ENCODE data around the gene FLCN.

FLCN gene

DNA sequence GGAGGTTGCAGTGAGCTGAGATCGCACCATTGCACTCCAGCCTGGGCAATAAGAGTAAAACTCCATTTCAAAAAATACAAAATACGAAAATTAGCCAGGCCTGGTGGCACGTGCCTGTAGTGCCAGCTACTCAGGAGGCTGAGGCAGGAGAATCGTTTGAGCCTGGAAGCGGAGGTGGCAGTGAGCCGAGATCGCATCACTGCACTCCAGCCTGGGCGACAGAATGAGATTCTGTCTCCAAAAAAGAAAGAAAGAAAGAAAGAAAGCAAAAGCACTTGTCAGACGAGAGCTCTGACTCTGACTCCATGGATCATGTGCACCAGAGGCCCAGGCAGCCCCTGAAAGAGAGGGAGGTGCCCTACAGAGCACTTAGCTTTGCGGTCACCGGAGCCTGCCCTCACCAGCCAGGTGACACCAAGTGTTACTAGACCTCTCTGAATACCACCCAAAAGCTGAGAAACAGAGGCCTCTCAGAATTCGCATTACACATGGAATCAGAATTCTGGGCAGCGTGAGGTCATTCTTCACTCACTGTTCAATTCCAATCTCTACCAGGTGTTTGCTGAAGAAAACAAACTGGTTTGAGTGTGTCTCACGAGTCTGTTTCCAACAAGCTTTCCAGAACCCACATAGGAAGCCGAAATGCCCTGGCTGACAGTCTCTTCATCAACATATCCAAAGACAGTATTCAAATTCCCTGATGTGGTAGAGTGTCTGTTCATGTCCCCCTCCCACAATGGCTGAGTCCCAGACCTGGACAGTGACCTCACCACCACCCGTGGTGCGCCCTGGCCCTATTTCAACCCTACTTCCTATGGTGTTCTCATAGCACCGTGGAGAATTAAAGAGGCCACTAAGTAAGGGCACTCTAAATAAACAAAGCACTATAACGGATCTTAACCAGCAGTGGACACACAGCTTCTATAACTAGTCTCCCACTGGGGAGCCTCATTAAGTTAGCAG lies 1.5 kb downstream of the FLCN start:
- DNase-seq, result no peak

DNA sequence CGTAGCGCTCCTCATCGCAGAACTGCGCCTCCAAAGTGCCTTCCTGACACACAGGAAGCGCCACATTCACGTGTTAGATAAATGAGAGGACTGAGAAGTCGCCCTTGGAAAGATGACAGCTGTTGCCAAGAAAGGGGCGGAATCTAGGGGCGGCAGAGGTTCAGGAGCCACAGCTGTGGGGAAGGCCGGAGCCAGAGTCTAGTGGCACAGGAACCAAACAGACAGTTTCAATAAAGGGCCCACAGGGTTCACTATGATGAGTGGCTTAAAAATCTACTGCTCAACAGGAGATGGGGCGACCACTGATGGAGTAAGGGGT lies 4.7 kb downstream of the FLCN start:
- no peak for DNase-seq

DNA sequence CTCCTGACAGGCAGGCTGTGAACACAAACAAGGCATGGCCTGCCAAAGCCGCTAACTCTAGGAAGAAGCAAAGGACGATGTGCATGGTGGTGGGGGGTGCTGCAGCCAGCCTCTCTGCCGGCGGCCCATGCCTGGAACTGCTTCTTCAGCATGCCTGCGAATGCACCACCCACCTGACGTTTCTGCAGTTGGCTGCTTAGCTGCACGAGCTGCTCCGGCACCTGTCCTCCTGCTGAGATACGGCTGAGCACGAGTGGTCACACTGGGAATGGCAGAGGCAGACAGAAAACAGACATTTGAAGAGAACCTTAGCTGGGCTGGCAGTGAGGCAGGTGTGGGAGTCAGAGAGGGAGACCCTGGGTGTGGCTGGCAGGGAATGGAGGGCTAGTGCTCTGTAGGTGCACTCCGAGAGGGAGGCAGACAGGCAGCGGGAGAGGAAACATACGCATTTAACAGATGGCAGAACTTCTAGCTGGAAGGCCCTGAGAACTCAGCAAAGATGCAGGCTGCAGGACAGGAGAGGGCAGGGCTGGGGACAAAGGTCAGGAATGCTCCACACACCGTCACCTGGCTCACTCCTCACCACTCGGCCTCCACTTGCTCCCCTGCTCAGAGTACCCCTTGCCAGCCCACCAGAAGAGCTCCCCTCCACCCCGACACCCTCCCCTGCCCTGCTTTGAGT lies 5.2 kb downstream of the FLCN start:
- DNase-seq, result no peak

DNA sequence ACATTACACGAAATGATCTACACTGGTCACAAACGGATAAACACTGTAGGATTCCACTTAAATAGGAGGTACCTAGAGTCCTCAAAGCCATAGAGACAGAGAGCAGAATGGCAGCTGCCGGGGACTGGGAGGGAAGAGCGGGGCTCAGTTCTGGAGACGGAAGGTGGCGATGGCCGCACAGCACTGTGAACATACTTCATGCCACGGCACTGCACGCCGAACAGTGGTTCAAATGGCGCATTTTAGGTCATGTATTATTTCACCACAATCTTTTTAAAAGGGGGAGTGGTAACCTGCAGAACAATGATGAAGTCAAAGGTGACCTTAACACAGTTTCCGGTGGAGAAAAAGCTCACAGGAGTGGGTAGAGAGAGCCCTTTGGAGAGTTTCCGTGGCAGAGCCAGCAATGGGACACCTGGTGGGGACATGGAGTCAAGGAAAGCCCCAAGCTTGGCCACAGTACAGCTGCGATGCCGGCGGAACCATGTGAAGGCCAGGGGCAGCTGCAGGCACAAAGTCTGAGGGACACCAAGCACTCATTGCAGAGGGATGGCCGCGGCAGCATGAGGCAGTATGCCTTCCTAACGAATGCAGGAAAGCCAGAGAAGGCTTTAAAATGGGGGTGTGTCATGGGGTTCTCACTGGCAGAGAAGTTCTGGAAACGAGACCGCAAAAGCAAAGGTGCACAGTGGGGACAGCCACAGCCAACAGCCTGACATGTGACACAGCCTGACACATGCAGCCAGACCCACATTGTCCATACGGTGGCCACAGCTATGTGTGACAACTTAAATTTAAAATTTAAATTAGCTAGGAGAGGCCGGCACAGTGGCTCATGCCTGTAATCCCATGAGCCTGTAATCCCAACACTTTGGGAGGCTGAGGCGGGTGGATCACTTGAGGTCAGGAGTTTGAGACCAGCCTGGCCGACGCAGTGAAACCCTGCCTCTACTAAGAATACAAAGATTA lies 7.3 kb downstream of the FLCN start:
- DNase-seq, result no peak

DNA sequence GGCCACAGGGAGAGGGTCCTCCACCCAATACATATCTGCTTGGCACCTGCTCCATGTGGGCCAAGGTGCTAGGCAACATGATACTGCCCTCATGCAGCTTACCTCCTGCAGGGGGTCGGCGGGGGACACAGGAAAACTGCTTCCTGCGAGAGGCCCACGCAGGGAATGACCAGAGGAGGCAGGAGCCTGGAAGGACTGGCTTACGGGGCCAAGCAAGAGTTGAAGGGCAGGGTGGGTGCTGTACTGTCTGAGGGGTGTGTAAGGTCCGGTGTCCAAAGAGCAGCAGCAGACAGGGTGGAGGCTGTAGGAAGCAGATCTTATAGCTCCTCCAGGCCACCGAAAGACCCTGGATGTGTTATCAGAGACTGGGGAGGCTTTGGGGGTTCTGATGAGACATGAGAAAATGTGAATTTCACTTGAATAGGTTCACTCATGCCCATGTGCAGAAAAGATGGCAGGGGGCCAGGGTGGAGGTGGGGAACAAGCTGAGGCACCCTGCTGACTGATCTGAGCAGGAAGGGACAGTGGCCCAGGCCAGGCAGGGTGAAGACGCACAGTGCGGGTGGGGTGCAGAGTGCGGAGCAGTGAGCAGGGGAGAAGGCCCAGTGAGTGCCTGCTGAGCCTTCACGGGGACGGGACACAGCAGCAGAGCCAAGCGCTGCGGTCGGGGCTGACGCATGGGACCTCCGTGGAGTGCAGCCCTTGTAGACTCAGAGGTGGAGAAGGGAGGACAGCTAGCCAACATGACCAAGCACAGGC lies 8.3 kb downstream of the FLCN start:
- no peak for DNase-seq

DNA sequence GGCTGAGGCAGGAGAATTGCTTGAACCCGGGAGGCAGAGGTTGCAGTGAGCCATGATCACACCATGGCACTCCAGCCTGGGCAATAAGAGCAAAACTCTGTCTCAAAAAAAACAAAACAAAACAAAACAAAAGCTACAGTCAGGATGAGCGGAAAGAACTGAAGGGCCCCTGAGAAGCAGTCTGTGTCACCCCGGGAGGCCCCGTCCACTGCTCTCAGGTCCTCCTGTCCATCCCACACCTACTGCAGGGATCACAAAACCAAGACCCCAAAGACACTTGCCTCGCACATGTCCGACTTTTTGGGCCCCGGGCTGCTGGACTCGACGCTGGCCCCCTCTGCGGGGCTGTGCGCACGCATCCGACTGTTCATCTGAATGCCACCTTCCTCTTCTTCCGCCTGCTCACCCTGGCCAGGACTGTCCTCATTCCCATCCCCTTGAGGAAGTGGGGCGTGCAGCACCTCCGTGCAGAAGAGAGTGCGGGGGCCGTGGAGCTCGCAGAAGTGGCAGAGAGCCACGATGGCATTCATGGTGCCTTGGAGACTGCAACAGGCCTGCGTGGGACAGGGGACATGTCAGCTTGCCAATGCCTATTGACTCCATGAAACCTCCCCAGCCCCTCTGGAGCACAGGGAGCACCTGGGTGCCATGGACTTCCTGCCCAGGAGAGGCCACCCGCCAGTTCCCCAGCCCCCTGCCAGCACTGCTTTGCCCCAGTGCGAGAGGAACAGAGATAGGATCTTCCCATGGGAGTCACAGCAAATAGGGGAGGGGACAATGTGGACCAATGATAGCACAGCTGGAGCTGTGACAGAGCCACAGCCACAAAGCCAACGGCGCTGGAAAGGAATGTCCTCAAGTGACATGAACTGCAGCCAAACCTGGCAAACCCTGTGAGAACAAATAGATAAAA lies 9.1 kb downstream of the FLCN start:
- no peak for DNase-seq

DNA sequence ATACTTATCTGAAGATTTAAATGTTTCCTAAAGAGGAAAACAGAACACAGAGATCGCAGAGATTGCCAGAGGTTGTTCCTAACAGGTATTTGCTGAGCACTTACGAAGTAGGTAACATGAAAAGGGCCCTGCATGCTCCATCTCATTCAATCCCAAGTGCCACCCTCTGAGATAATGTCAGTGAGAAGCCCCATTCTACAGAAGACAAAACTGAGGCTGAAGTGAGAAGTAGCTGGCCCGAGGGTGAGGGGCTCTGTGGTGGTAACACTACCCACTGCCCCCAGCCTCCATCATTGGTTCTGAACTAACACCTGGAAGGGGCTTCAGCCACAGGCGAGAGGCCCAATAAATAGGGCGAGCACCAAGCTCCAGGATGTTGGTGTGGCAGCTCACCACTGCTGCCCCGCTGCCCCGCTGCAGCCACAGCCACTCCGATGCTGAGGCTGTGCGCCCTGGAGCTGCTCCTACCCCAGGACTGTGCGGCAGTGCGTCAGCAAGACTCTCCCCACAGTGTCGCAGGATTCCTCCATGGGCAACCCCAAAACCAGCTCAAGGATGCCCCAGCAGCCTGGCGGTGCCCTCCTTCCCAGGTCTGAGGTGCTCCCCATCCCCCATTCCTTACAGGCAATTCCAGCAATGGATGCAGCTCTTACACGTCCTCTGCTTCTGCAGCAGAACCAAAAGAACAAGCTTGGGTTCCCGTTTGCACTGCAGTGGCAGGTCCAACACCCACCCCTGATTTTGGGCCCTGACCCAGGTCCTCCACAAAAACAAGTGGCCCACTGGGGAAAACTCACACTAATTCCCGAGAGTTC lies 10.3 kb downstream of the FLCN start:
- DNase-seq, result no peak

DNA sequence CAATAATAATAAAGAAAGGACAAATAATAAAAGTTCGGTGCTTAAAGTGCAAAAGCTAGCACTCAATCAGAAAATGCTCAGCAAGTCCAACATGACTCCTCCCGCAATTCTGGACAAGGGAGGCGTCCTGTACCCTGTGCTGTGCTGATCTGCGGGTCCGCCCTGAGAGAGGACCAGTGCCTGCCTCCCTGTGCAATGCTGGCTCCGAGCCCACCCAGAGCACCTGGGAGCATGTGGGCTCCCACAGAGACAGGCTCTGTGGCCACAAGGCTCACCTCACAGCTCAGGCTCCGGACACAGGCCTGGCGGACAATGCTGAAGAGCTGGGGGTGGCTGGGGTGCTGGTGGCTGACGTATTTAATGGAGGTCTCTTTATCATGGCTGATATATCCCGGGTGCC lies 11.1 kb downstream of the FLCN start:
- DNase-seq, result no peak

DNA sequence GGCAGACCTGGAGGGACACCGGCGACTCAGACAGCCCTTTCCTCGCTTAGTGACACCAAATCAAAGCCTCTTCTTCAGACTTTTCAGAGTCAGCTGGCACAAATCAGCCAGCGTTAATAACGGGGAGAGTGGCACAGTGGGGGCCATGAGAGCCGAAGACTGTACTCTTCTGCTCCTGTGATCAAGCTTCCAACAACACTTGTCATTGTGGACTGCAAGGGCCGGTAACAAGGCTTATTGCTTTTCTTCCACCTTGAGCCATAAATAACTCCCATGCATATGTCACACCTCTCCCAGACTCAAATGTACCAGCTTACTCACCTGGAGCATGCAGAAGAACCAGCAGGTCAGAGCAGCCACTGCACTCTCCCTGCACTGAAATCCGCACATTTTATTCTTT lies 12.8 kb downstream of the FLCN start:
- DNase-seq, result no peak

DNA sequence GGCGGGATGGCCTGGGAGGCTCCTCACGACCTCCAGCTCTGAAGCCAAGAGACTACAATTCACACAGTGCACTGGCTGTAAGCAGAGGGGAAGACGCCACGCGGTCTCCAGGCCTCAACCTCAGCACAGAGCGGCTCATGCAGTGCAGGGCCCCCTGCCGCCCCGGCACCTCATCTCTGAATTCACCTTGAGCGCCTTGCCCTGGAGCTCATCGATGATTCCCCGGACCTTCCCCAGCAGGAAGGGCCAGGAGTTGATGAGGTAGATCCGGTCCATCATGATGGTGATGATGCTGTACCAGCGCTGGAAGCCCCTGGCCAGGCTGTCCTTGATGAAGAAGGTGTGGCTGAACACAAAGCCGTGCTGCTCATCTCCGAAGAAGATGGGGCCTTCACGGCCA lies 13.2 kb downstream of the FLCN start:
- no peak for DNase-seq

DNA sequence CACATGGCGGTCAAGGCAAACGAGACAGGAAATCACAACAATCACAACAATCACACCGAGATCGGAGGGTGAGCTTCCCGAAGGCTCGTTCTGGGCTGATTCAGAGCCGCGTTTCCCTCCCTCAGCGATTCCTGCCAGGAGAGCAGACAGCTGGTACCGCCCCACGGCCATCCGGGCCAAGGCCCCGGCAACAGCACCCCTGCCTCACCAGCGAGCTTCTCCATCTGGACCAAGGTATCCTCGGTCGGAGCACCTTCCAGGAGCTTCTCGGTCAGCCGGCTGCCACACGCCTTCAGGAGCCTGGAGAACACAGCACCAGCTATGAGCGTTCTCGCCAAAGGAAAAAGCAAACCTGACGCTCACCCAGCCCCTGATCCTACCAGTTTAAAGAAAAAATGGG lies 15.6 kb downstream of the FLCN start:
- no peak for DNase-seq

DNA sequence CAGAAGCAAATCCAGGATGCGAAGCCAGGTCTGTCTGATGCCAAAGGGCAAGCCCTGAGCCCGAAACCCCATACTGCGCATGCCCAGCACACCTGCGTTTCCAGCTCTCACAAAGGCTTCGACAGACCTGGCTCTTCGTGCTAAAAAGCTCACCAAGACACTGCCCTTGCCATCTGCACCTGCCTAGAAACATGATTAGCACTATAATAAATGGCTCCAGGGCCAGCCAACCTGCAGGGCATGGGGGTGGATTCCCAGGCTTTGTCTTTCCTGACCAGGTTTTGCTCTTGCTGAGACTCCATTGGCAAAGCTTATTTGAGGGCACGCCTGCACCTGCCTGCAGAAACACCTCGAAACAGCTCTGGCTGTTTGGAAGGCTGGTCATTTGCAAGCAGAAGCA lies 16.4 kb downstream of the FLCN start:
- DNase-seq, result no peak

DNA sequence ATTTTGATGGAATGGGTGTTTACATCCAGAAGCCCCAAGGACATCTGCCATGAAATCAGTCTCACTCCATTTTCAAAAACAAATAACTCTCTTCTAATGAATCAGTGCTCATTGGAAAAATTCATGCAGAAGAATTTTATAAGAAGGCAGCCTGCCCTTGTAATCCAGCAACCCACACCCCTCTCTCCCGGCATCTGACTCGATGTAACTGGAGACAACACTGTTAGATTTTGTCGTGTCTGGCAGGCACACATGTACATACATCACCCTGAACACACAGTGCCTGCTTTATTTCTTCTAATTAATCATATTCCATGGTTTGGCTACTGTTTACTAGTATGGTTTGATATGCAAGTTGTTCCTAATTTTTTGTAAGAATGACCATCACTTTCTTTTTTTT lies 19.0 kb downstream of the FLCN start:
- no peak for DNase-seq

DNA sequence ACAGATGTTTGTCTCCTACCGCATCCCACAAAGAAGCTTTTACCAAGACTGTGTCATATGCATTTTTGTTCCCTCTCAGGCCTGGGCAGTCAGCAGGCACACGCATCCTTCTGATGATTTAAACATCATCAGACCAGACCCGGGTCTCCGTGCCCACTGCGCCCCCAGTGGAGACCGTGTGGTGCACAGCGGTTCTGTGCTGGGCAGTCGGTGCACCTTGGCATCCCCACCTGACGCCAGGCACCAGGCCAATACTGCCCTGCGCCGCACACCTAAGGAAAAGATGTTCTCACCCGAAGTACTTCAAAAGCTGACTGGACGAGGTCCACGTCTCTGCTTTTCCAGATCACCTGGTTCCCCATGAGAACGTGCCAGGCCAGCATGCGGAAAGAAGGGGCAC lies 20.2 kb downstream of the FLCN start:
- no peak for DNase-seq

DNA sequence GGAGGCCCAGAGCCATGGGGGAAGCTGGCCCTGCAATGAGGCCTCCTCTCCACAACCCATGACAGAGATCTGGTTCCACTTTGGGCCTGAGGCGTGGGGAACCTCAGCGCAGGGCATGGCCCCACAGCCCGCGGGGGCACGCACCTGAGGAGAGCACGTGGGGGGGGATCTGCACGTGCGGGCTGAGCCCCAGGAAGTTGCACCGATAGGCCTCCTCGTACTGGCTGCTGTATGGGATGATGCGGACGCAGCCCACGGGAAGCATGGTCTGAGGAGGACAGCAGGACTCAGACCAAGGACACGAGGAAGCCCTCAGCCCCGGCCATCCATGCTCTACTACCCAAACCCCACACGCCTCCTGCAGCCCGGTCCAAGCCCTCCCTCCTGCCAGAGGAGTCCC lies 20.7 kb downstream of the FLCN start:
- no peak for DNase-seq

DNA sequence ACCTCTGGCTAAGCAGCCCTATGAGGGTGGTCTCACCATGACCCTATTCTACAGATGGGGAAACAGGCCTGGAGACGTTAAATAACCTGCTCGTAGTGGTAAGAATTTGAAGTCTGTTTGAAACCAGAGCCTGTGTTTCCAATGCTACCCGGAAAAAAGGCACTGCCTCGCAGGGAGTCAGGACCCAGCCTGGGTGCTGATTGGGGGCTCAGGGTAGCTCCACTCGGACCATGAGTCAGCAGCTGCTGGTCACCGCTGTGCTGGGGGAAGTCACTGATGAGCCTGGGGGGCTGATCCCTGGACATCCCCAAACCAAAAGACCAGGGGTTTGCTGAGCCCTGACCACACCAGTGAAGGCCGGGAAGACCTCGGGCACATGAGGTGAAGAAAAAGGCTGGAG lies 21.4 kb downstream of the FLCN start:
- no peak for DNase-seq

DNA sequence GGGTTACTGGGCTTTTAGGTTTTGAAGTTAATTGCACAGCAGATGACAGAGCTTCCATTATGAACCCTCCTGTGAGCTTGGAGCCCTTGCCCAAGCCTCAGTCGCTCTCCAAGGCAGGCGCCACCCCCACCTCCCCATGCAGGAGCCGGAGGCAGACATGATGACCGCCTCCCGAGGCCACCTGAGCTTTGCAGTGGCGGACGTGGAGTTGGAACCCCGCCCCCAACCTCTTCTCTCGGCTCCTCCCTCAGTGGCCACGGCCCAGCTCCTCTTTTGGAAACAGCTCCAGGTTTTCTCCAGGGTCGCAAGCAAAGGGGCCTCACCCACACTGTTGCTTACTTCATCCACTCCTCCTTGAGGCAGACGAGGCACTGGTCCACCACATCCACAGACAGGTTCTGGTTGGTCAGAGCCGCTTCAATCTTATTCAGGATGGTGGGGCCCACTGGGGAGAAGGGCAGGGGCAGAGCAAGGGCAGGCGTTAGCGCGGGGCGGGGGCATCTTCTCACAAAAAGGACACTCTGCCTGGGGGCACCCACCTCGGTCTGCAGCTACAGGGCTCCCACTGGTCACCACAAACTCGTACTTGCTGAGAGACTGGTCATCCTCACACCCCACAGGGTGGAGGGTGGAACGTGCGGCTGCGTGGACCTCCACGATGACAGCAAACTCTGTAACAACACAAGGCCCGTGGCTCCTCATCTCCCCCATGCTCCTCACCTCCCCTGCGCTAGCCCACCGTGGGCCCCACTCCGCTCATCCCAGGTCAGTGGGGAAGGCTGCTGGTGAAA lies 22.1 kb downstream of the FLCN start:
- no peak for DNase-seq

DNA sequence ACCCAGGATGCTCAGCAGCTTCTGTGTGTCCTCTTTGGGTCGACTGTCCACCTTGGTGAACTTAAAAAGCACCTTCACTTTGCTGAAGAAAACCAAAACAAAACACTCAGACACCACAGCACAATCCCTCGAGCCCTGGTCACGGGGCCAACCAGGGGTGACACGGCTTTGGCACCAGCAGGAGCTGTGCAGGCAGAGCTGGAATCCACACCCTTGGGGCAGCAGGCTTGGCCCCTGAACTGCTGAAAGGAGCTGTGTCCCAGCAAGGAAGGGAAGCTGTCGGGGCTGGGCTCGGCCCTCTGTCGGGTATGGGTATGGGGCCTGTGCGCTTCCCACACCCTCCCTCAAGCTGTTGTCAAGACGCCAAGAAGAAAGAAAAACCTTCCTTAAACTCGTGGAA lies 23.2 kb downstream of the FLCN start:
- DNase-seq, result no peak

DNA sequence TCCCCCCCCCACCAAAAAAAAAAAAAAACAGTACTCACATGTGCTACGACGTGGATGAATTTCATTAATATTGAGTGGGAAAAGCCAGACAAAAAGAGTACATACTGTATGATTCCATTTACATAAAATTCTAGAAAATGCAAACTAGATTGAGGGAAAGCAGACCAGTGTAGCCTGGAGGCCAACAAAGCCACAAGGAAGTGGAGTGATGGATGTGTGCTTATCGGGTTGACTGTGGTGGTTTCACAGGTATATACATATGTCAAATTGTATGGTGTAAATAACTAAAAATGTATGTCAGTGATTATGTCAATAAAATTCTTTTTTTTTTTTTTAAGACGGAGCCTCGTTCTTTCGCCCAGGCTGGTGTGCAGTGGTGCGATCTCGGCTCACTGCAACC lies 29.0 kb downstream of the FLCN start:
- DNase-seq, result no peak

DNA sequence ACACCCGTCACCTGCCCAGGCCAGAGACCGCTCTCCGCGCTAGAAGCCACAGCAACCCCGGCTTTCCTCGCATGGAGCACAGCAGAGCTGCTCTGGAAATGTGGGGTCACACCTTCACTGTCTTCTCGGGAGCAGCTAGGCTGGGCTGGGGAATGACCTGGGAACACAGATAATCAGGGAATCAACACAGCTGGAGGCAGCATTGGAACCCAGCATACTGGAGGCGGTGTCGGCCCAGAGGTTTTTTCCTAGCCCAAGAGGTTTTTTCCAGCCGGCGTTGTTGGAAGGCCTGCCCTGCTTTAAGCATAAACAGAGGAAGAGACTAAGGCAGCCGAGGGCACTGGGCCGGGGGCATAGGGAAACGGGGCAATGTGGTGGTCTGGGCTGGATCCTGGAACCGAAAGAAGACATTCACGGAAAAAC lies 30.0 kb downstream of the FLCN start:
- no peak for DNase-seq

All from activated gamma-delta T cell treated with Interleukin-2 at 50 U/mL for 16 hours (primary cell).